LNCAP (cell line): ENCODE measurements around the gene PCDH7.

Experiments
- CTCF ChIP-seq: fragments of 450-650 bp; IDR thresholded peaks from 2 replicates; pipeline ENCODE4 v1.5.1; 2017; ENCODE audit warnings: mild to moderate bottlenecking

PCDH7 gene

GRCh38 chr4:30760551-30760950 lies 40.4 kb downstream of the PCDH7 start:
- no peak for TF ChIP-seq CTCF

- TF ChIP-seq CTCF = no peak
Measured at GRCh38 chr4:30763321-30763727, 43.2 kb downstream of the PCDH7 start.

- no peak for TF ChIP-seq CTCF
Measured at GRCh38 chr4:30765022-30765421, 44.9 kb downstream of the PCDH7 start.

- TF ChIP-seq CTCF = no peak
Measured at GRCh38 chr4:30767147-30767845, 47.1 kb downstream of the PCDH7 start.

- no peak for TF ChIP-seq CTCF
Measured at GRCh38 chr4:30768277-30768676, 48.1 kb downstream of the PCDH7 start.

- TF ChIP-seq CTCF = no peak
Measured at GRCh38 chr4:30769093-30769492, 48.9 kb downstream of the PCDH7 start.

- TF ChIP-seq CTCF = no peak
Measured at GRCh38 chr4:30770049-30770549, 49.9 kb downstream of the PCDH7 start.

GRCh38 chr4:30770812-30771211 lies 50.6 kb downstream of the PCDH7 start:
- TF ChIP-seq CTCF = no peak
